Subcutaneous adipose tissue (tissue), 4 donors: Measurements from ENCODE around the gene SPPL2B. TPM values are rescaled to one million over a fixed set of nuclear protein-coding genes. Genes with fewer than 3 reads are reported as not detected.

Experiments used
- CTCF ChIP-seq: fragments of 450-650 bp; IDR thresholded peaks from one replicate; pipeline ENCODE4 v1.5.1; 2016; ENCODE audit warnings: low read depth, mild to moderate bottlenecking, control low read depth, antibody characterized with exemption, moderate library complexity
- total RNA-seq, 4 donors: library from RNA; depleted of rRNA; stranded (reverse); fragments of >200 nt; gene quantifications; one replicate each; pipeline ENCODE4 v1.1.0, GENCODE V29; 2016

Gene SPPL2B
- total RNA-seq, 4 donors from 2014 or later = 8.7 to 50.3 (median 12.5) TPM

- no peak for TF ChIP-seq CTCF
These were observed 17.5 kb downstream of the SPPL2B start for GRCh38 chr19:2345794-2346663.

DNA sequence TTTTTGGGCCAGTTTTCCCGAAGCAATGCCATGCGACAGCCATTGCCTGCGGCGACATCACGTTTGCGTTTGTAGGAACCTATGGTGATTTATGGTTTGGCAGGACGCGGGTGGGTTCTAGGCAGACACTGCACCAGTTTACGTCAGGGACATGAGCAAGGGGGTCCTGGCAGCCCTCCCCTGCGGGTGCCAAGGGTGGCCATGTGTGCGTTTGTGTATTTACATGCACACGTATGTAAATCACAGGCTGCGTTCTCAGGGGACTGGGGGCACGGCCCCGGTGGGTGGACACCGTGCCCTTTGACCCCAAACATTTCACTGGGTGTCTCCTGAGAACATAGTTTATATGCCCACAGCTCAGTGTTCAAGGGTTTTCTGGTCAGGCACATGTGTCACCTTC lies 22.2 kb downstream of the SPPL2B start:
- TF ChIP-seq CTCF = no peak

DNA sequence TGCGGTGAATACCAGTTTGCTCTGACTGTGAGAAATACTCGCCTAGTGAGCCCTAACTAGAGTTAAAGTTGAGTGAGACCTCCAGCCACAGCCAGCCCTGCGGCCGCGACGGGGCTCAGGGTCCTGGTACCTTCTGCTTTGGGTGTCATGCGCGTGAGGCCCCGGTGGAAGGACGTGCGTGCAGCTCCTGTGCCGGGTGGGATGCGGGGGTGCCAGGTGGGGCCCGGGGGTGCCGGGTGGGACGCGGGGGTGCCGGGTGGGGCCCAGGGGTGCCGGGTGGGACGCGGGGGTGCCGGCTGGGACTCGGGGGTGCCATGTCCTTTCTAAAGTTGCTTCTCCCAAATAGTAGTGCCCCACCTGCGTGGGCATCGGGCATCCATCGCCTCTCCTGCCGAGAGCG lies 23.1 kb downstream of the SPPL2B start:
- TF ChIP-seq CTCF = no peak

DNA sequence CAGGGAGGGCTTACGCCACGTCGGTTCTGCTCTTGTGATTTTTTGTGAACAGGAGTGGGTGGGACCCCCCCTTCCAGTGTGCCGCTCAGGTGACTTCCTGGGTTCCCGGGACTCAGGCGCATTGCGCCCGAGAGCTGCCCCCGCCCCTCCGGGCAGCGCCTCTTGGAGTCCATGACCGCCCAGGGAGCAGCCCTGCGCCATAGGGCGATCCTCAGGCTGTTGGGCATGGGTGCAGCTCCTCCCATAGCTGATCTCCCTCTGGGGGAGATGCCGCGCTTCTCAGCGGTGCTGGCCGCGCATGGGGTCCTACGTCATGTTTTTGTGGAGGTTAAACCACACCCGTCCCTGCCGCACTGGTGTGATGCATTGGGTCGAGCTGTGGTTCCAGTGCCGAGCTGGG lies 23.6 kb downstream of the SPPL2B start:
- no peak for TF ChIP-seq CTCF

DNA sequence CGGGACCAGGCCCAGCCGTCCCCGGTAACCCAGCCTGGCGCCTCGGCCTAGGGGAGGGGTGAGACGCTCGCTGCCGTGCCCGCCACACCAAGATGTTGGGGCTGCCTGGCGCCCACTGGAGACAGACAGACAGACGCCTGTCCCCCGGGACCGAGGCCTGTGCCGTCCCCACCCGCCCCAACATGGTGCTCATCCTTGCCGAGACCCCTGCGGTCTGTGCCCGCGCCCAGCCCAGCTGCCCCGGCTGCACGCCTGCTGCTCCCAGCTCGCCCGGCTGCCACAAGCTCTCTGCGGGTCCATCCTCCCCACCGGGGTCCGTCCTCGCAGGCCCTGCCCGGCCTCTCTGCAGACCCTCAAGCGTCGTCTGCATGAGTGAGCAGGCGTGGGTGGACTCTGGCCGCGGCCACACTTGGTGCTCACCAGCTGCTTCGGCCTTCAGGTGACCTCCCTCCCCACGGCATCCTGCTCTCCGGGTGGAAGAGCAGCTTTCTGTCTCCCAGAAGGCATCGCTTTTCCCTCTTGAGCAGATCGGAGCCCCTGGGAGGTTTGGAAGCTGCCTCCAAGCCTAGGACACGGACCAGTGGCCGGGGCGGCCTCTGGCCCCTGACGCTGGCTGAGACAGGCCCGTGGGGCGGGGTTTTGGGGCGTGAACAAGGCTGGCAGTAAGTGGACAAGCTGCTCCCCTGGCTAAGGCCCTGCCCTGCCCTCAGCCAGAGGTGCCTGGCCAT lies 24.8 kb downstream of the SPPL2B start:
- no peak for TF ChIP-seq CTCF

DNA sequence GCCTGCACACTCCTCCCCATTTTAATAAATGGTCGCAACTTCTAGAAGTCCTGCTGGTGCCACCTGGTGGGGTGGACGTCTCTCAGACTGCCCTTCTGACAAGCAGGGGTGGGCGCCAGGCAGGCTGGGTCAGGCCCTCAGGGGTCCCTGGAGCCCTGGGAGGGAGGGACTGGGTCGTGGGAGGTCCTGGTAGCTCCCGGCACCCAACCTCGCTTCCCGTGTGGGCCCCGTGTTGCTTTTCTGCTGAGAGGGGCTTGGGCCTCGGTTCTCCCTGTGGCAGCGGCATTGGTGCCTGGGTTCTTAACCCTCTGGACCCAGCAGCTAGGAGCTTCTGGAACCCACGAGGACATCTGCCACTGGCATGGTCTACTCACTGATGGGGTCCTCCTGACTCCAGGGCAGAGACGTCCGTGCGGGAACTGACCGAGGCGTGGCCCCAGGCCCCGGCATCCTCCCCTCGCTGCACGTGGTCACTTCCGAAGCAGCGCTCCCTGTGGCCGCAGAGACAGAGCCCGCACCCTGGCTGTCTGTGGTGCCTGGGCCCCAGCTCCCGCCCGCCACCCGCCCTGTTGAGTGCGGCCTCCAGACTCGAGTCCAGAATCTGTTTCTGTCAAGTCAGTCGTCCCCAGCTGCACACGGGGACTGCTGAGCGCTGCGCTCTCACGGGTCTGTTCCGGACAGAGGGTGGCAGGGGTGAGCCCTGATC lies 25.6 kb downstream of the SPPL2B start:
- no peak for TF ChIP-seq CTCF

DNA sequence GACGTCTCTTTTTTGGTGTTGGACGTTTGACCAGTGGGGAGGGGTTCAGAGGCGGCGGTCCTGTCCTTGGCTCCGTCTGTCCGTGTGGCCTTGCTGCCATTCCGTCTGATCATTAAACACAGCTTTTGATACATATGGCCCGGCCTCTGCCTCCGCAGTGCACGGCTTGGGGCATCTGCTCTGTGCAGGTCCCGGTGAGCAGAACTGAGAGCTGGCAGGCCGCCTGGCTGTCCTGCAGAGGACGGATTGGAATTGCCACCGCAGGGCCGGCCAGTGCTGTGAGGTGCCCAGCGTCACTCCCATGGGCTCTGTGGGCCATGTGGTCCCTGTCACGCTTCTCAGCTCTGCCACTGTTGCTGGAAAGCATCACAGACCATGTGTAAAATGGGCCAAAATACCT lies 26.2 kb downstream of the SPPL2B start:
- no peak for TF ChIP-seq CTCF
